GM12878 (cell line): ENCODE results near the gene MYO18B. TPM values are rescaled to one million over a fixed set of nuclear protein-coding genes. Genes with fewer than 3 reads are reported as not detected.

Source experiments
- ATAC-seq: fragments of 200-7000 bp; cut with Tn5 transposase; 3 replicates; pipeline ENCODE4 v1.9.1; 2020; ENCODE audit warnings: mild to moderate bottlenecking, moderate library complexity
- BruUV-seq: library from RNA; stranded (reverse); fragments of 400-500 nt; replicated peaks from 2 replicates; lab custom pipeline; 2021; lab: Mats Ljungman, UMichigan
- CTCF ChIA-PET: fragments of 300-600 bp; sonication (Branson Sonifier 250); formaldehyde crosslinking; extraction: SDS; loops from one replicate; lab custom pipeline; 2021; ENCODE audit warnings: inconsistent platforms; lab: Yijun Ruan, JAX
- POLR2A ChIA-PET: fragments of 350-600 bp; formaldehyde crosslinking; extraction: SDS; loops from one replicate; lab custom pipeline; 2021; ENCODE audit warnings: inconsistent platforms; lab: Charles Lee
- RAD21 ChIA-PET: fragments of 300-600 bp; sonication (Branson Sonifier 250); formaldehyde crosslinking; loops from one replicate; lab custom pipeline; 2023; ENCODE audit warnings: antibody characterized with exemption; ENCODE audit not compliant: unreplicated experiment; lab: Charles Lee
- SMC1A ChIA-PET: fragments of 300-600 bp; sonication (Branson Sonifier 250); formaldehyde crosslinking; loops from one replicate; lab custom pipeline; 2023; ENCODE audit not compliant: unreplicated experiment, uncharacterized antibody; lab: Charles Lee
- DNase-seq: peaks from one replicate; pipeline ENCODE4 v3.0.0-alpha.2; 2011; ENCODE audit warnings: low read depth, low spot score
- FAIRE-seq: peaks from 3 replicates; lab custom pipeline; 2011; peaks lifted over from hg19 to GRCh38; lab: Jason Lieb, UNC
- H2AFZ ChIP-seq: 2 replicates; pipeline ENCODE4 v1.6.0; 2011; ENCODE audit warnings: low read depth, low read length, control low read depth; ENCODE audit not compliant: control insufficient read depth
- H3K27ac ChIP-seq: 2 replicates; pipeline ENCODE4 v1.5.1; 2011; ENCODE audit warnings: control low read depth; ENCODE audit not compliant: control insufficient read depth, insufficient read depth
- H3K27me3 ChIP-seq, 2 experiments: replicated peaks in 1 of 2; 2 replicates each; pipeline versions ENCODE4 v1.6.0 to v1.6.1; 2011; ENCODE audit warnings: low read length in 1 of 2; ENCODE audit not compliant: control insufficient read depth in 2 of 2, insufficient read depth in 2 of 2
- H3K36me3 ChIP-seq, 2 experiments: 2 replicates each; pipeline ENCODE4 v1.5.1; 2011; ENCODE audit warnings: low read length in 1 of 2; ENCODE audit not compliant: control insufficient read depth in 2 of 2, insufficient read depth in 2 of 2
- H3K4me1 ChIP-seq: 2 replicates; pipeline ENCODE4 v1.6.1; 2011; ENCODE audit warnings: mild to moderate bottlenecking, low read length, moderate library complexity, mixed read lengths; ENCODE audit not compliant: control insufficient read depth, insufficient read depth
- H3K4me2 ChIP-seq: 2 replicates; pipeline ENCODE4 v1.6.0; 2011; ENCODE audit warnings: control low read depth; ENCODE audit not compliant: control insufficient read depth, insufficient read depth
- H3K4me3 ChIP-seq: fragments of 200-600 bp; sonication (generic); 2 replicates; pipeline ENCODE4 v1.5.1; 2016
- H3K79me2 ChIP-seq: 2 replicates; pipeline ENCODE4 v1.6.0; 2011; ENCODE audit warnings: low read length; ENCODE audit not compliant: control insufficient read depth, insufficient read depth
- H3K9ac ChIP-seq: 2 replicates; pipeline ENCODE4 v1.8.0; 2011; ENCODE audit warnings: low read length, control low read depth, mixed read lengths; ENCODE audit not compliant: control insufficient read depth, insufficient read depth
- H3K9me3 ChIP-seq: replicated peaks from 3 replicates; pipeline ENCODE4 v1.5.1; 2011; ENCODE audit warnings: mild to moderate bottlenecking, low read length; ENCODE audit not compliant: control insufficient read depth, insufficient read depth
- H4K20me1 ChIP-seq: 2 replicates; pipeline ENCODE4 v1.6.0; 2011; ENCODE audit not compliant: control insufficient read depth, insufficient read depth
- IKZF2 ChIP-seq, 2 experiments: fragments of 450-650 bp; IDR thresholded peaks; 2 replicates each; pipeline ENCODE4 v1.6.1; 2017; ENCODE audit warnings: mild to moderate bottlenecking in 2 of 2, moderate library complexity in 2 of 2
- MXI1 ChIP-seq: fragments of 150-350 bp; IDR thresholded peaks from 2 replicates; pipeline ENCODE4 v1.6.1; 2011; ENCODE audit warnings: low read depth, mild to moderate bottlenecking, inconsistent platforms, low read length, improper control_type of control experiment
- POLR2AphosphoS2 ChIP-seq: IDR thresholded peaks from 2 replicates; pipeline ENCODE4 v1.6.1; 2011; ENCODE audit warnings: low read depth, mild to moderate bottlenecking, low read length, improper control_type of control experiment, moderate library complexity
- POLR2AphosphoS5 ChIP-seq: IDR thresholded peaks from 2 replicates; pipeline ENCODE4 v1.6.1; 2011; ENCODE audit warnings: mild to moderate bottlenecking, low read length, inconsistent platforms
- RAD21 ChIP-seq: IDR thresholded peaks from 2 replicates; pipeline ENCODE4 v1.6.1; 2011; ENCODE audit warnings: mild to moderate bottlenecking, low read depth, low read length, moderate library complexity; ENCODE audit not compliant: insufficient read depth
- SPI1 ChIP-seq: IDR thresholded peaks from 2 replicates; pipeline ENCODE4 v1.6.1; 2011; ENCODE audit warnings: low read depth, mild to moderate bottlenecking, low read length, moderate library complexity, borderline replicate concordance; ENCODE audit not compliant: insufficient read depth
- WRNIP1 ChIP-seq: IDR thresholded peaks from 2 replicates; pipeline ENCODE4 v1.6.1; 2011; ENCODE audit warnings: low read depth, low read length, improper control_type of control experiment, borderline replicate concordance
- ZNF24 ChIP-seq: fragments of 450-650 bp; IDR thresholded peaks from 2 replicates; pipeline ENCODE4 v1.6.1; 2017; ENCODE audit warnings: antibody characterized with exemption, mild to moderate bottlenecking
- ZNF384 ChIP-seq: IDR thresholded peaks from 2 replicates; pipeline ENCODE4 v1.6.1; 2012; ENCODE audit warnings: low read depth, mild to moderate bottlenecking, low read length, improper control_type of control experiment, borderline replicate concordance
- WGBS: methylation state at CpG from one replicate; pipeline ENCODE4 v1.1.6; 2016; ENCODE audit warnings: low lambda C conversion rate; ENCODE audit not compliant: insufficient replicate concordance, insufficient coverage; ENCODE audit errors: missing lambda C conversion rate; 5-methylcytosine and 5-hydroxymethylcytosine counted together
- in situ Hi-C: fragments of 300-500 bp; cut with MboI; formaldehyde crosslinking; loops from 9 replicates; pipeline ENCODE4 v1.14.3; 2018; ENCODE audit warnings: mixed read lengths
- intact Hi-C: fragments of 100-400 bp; cut with micrococcal nuclease; formaldehyde crosslinking; loops from one replicate; pipeline ENCODE4 v1.14.2; 2022; ENCODE audit not compliant: unreplicated experiment
- polyA plus RNA-seq, 11 experiments: library from polyadenylated mRNA; depleted of rRNA in 4 of 11; unstranded in 6 of 11; stranded (reverse) in 5 of 11; fragments of >200 nt; fragmentation: Nextera tagmentation in 4 of 11; fragmentation: Illumina TruSeq in 1 of 11; extraction: Ambion mirVana in 4 of 11; extraction: Trizol in 1 of 11; gene quantifications; 1 replicate in 1 of 11; 2 replicates in 10 of 11; pipeline versions ENCODE4 v1.2.1 to v1.2.3, GENCODE V29; 2011 to 2016; ENCODE audit warnings: inconsistent platforms in 2 of 11, missing spikeins in 2 of 11, low read depth in 1 of 11
- total RNA-seq, 4 experiments: library from RNA; depleted of rRNA in 3 of 4; stranded (reverse); fragments of >200 nt in 3 of 4; fragmentation: Illumina TruSeq in 1 of 4; extraction: Trizol in 1 of 4; gene quantifications; 2 replicates each; pipeline versions ENCODE4 v1.2.1 to v1.2.3, GENCODE V29; 2013 to 2021
- TF ChIP-seq, protein P1 (sequence below): fragments of 450-650 bp; IDR thresholded peaks from 2 replicates; pipeline ENCODE4 v1.6.1; 2017; ENCODE audit warnings: antibody characterized with exemption, mild to moderate bottlenecking, moderate library complexity
- TF ChIP-seq, protein P2 (sequence below): fragments of 150-350 bp; IDR thresholded peaks from 2 replicates; pipeline ENCODE4 v1.6.1; 2016; ENCODE audit warnings: low read depth, low read length

MYO18B gene
- total and polyA plus RNA-seq, 10 of the 15 experiments (the other 5 are each of a cell fraction or from before 2014, with no cell fraction given) = 0.05 to 2.1 (median 0.51) TPM; not detected in 1

- TF ChIP-seq, protein P1, sequence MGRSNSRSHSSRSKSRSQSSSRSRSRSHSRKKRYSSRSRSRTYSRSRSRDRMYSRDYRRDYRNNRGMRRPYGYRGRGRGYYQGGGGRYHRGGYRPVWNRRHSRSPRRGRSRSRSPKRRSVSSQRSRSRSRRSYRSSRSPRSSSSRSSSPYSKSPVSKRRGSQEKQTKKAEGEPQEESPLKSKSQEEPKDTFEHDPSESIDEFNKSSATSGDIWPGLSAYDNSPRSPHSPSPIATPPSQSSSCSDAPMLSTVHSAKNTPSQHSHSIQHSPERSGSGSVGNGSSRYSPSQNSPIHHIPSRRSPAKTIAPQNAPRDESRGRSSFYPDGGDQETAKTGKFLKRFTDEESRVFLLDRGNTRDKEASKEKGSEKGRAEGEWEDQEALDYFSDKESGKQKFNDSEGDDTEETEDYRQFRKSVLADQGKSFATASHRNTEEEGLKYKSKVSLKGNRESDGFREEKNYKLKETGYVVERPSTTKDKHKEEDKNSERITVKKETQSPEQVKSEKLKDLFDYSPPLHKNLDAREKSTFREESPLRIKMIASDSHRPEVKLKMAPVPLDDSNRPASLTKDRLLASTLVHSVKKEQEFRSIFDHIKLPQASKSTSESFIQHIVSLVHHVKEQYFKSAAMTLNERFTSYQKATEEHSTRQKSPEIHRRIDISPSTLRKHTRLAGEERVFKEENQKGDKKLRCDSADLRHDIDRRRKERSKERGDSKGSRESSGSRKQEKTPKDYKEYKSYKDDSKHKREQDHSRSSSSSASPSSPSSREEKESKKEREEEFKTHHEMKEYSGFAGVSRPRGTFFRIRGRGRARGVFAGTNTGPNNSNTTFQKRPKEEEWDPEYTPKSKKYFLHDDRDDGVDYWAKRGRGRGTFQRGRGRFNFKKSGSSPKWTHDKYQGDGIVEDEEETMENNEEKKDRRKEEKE = no peak
- TF ChIP-seq RAD21 = no peak
Observed at GRCh38 chr22:25695146-25695545, 46.8 kb upstream of the MYO18B start (continued).

GRCh38 chr22:25696763-25697162, 45.2 kb upstream of the MYO18B start:
- Histone ChIP-seq H3K4me2 (no peak overlapping the region), H3K9ac (no peak overlapping the region), H3K4me3 (no peak overlapping the region), H3K9me3 (no peaks in the 10 kb centered on the region), H3K27ac (no peak overlapping the region), H3K36me3 (peaks cover 0 to 16% of the 10 kb centered on the region in 2 experiments; a peak in 3 of 4 replicates), H3K4me1 (no peaks in the 10 kb centered on the region), H3K79me2 (no peaks in the 10 kb centered on the region), H4K20me1 (no peaks in the 10 kb centered on the region), H2AFZ (no peak overlapping the region), H3K27me3 (no peaks in the 10 kb centered on the region)
- ChIA-PET SMC1A (interaction anchor here (1.5 to 2.4 kb wide), 4 partner anchors 8 to 152 kb away, joined by 3 to 5 read pairs (median 4); no protein-coding TSS in a partner anchor), POLR2A (no interaction called here), RAD21 (no interaction called here), CTCF (interaction anchor here (1.1 to 2.5 kb wide), 3 partner anchors 129 to 153 kb away, joined by 4 to 13 read pairs (median 9); no protein-coding TSS in a partner anchor)
- DNase-seq = no peak
- intact Hi-C loops = no loop called here
- BruUV-seq = no TSS peak
- 72% methylated on average over 2 of the region's 2 CpGs for WGBS
- in situ Hi-C loops = no loop called here
- FAIRE-seq = no peak
- no peak for ATAC-seq
- TF ChIP-seq POLR2AphosphoS5 (no peak), POLR2AphosphoS2 (no peak), ZNF24 (no peak), WRNIP1 (no peak), SPI1 (no peak), MXI1 (no peak), IKZF2 (IDR thresholded peaks at IDR 0.05) (no peak), ZNF384 (no peak)
- TF ChIP-seq, protein P2, sequence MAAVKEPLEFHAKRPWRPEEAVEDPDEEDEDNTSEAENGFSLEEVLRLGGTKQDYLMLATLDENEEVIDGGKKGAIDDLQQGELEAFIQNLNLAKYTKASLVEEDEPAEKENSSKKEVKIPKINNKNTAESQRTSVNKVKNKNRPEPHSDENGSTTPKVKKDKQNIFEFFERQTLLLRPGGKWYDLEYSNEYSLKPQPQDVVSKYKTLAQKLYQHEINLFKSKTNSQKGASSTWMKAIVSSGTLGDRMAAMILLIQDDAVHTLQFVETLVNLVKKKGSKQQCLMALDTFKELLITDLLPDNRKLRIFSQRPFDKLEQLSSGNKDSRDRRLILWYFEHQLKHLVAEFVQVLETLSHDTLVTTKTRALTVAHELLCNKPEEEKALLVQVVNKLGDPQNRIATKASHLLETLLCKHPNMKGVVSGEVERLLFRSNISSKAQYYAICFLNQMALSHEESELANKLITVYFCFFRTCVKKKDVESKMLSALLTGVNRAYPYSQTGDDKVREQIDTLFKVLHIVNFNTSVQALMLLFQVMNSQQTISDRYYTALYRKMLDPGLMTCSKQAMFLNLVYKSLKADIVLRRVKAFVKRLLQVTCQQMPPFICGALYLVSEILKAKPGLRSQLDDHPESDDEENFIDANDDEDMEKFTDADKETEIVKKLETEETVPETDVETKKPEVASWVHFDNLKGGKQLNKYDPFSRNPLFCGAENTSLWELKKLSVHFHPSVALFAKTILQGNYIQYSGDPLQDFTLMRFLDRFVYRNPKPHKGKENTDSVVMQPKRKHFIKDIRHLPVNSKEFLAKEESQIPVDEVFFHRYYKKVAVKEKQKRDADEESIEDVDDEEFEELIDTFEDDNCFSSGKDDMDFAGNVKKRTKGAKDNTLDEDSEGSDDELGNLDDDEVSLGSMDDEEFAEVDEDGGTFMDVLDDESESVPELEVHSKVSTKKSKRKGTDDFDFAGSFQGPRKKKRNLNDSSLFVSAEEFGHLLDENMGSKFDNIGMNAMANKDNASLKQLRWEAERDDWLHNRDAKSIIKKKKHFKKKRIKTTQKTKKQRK = no peak
